ENCODE data around the gene FBXW5. TPM values are rescaled to one million over a fixed set of nuclear protein-coding genes. Genes with fewer than 3 reads are reported as not detected.

The FBXW5 gene
- total RNA-seq, 1 experiment from 2014 or later, result 62.2 TPM

DNA sequence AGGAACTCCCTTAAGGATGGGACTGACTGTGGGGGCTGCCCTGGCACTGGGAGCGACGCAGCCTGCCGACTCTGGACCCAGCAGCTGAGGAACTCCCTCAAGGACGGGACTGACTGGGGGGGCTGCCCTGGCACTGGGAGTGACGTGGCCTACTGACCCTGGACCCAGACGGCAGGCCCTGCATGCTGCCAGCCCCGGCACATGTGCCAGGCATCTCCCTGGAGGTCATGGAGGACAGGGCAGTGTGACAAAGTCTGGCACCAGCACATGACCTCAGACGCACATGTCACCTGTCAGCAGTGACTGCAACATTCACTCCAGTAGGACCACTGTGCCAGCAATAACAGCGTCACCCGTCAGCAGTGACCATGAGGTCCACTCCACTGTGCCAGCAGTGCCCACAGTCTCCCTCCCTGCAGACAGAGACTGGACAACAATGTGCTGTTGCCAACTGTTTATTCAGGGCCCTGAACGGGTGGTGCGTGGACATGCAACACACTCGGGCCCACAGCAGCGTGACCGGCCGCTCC is 4.5 kb downstream of the FBXW5 start:
- Histone ChIP-seq H3K18ac (ENCODE audit: insufficient read length, low read depth, low read length) (no peak overlapping the region), H3K9ac (ENCODE audit: extremely low read depth, insufficient read length, low read length) (no peak overlapping the region), H2BK120ac (ENCODE audit: low read depth, low read length, poor library complexity, severe bottlenecking) (no peak overlapping the region), H3K56ac (ENCODE audit: insufficient read length, low read depth, low read length) (no peak overlapping the region), H3K27me3 (ENCODE audit: insufficient read depth, low read length) (no peaks in the 10 kb centered on the region), H2BK20ac (ENCODE audit: low read depth, low read length, poor library complexity, severe bottlenecking) (no peak overlapping the region), H4K5ac (ENCODE audit: insufficient read length, low read depth, low read length) (no peak overlapping the region), H2BK5ac (ENCODE audit: insufficient read length, low read length) (no peak overlapping the region), H3K79me2 (ENCODE audit: insufficient read depth, low read length) (no peaks in the 10 kb centered on the region), H3K4ac (ENCODE audit: low read depth, low read length) (no peak overlapping the region), H2AFZ (ENCODE audit: low read length) (no peak overlapping the region), H3K4me2 (ENCODE audit: insufficient read depth, insufficient read length, low read length) (no peak overlapping the region), H3K23me2 (ENCODE audit: insufficient read length, low read depth, low read length, poor library complexity, severe bottlenecking) (peaks cover 3% of the 10 kb centered on the region), H2BK15ac (ENCODE audit: low read depth, low read length) (no peak overlapping the region), H3K9me3 (ENCODE audit: control insufficient read depth, low read depth, low read length) (no peaks in the 10 kb centered on the region), H3K14ac (ENCODE audit: insufficient read depth, low read length) (no peak overlapping the region), H4K20me1 (ENCODE audit: control insufficient read depth, insufficient read depth, insufficient read length) (no peaks in the 10 kb centered on the region), H3K27ac (ENCODE audit: insufficient read length, low read depth, low read length) (no peak overlapping the region), H4K91ac (ENCODE audit: insufficient read length, low read depth, low read length) (no peak overlapping the region), H4K8ac (replicated peaks; ENCODE audit: insufficient read length, low read depth, low read length) (no peak overlapping the region), H2BK12ac (ENCODE audit: insufficient read length, low read depth, low read length) (no peak overlapping the region), H3T11ph (ENCODE audit: low read length) (no peak overlapping the region), H3K23ac (ENCODE audit: insufficient read length, low read depth, low read length) (no peak overlapping the region), H3K79me1 (ENCODE audit: insufficient read depth, low read depth, low read length, poor library complexity, severe bottlenecking) (no peaks in the 10 kb centered on the region), H3K4me1 (ENCODE audit: insufficient read depth, low read length) (no peaks in the 10 kb centered on the region), H2AK5ac (ENCODE audit: insufficient read length, low read length) (no peak overlapping the region)
- TF ChIP-seq, protein P1, sequence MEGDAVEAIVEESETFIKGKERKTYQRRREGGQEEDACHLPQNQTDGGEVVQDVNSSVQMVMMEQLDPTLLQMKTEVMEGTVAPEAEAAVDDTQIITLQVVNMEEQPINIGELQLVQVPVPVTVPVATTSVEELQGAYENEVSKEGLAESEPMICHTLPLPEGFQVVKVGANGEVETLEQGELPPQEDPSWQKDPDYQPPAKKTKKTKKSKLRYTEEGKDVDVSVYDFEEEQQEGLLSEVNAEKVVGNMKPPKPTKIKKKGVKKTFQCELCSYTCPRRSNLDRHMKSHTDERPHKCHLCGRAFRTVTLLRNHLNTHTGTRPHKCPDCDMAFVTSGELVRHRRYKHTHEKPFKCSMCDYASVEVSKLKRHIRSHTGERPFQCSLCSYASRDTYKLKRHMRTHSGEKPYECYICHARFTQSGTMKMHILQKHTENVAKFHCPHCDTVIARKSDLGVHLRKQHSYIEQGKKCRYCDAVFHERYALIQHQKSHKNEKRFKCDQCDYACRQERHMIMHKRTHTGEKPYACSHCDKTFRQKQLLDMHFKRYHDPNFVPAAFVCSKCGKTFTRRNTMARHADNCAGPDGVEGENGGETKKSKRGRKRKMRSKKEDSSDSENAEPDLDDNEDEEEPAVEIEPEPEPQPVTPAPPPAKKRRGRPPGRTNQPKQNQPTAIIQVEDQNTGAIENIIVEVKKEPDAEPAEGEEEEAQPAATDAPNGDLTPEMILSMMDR (conservative IDR thresholded peaks at IDR 0.05), result no peak
- no CpG with 5 or more reads among the region's 16 CpGs for WGBS (ENCODE audit: extremely low coverage, insufficient read length, low lambda C conversion rate)
- DNase-seq, result no peak
- H3K27ac Mint-ChIP-seq, result no peak overlapping the region
- H3K36me3 Mint-ChIP-seq (ENCODE audit: insufficient read depth in 1 of 3, low read depth in 3 of 3), result peaks cover 2 to 61% (median 38%) of the 10 kb centered on the region in 3 experiments; a peak in 5 of 7 replicates
- H3K4me3 Mint-ChIP-seq, result no peak overlapping the region
- H3K9me3 Mint-ChIP-seq, result no peaks in the 10 kb centered on the region
- H3K4me1 Mint-ChIP-seq, result peaks cover 8% of the 10 kb centered on the region in 2 experiments
- H3K27me3 Mint-ChIP-seq (ENCODE audit: low read depth), result peaks cover 3% of the 10 kb centered on the region; the same call in 1 of the 2 replicates
